Activated CD8-positive, alpha-beta memory T cell treated with anti-CD3 and anti-CD28 coated beads, Interleukin-2, amount 50 U/mL, for 48 hours (primary cell): Measurements from ENCODE around the gene PLCB4.
"Not testable (repeated sequence)": the region's sequence is repeated elsewhere in the genome, so short reads cannot be mapped to it uniquely, and the experiment has no call there.

Experiments used
- DNase-seq: peaks from one replicate; pipeline ENCODE4 v3.0.0-alpha.2; 2020

PLCB4 gene

DNA sequence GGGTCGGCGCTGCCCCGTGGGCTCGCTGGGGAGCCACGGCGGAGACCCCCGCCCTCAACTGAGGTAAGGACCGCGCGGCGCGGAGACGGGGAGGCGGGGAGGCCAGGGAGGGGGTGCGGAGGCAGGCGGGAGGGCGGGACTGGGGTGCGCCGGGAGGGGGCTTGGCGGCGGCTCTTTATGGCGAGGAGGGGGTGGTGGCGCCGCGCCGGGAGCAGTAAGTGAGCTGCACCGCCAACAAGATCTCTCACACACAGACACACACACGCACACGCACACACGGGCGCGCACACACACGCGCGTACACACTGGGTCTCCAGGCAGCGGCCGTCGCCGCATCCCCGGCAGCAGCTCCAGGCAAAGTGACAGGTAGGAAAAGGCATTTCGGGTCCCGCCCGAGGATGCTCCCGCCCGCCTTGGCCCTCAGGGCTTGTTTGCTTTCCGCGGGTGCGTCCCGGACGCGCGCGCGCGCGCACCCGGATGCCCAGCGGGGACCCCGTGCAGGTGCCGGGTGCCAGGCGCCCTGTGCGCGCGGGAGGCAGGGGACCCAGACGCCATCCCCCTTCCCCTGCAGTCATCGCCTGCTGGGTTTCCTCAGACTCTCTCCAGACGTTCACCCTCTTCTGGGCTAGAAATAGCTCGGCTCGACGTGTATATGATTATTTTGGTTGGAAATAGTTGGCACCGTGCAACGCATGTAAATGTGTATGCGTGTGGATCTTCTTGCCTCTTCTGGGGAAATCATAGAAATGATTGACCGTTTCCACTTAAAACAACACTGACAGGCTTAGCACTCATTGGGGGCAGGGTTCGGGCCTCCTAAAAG is at the start of gene PLCB4:
Gene PLCB4, plus strand, starts transcription at position 247 of the 823 bp plus-strand sequence. CDS start 238,728 bp downstream, outside the sequence.
- no peak for DNase-seq

GRCh38 chr20:9019833-9020232 is 49.1 kb upstream of the PLCB4 start:
- DNase-seq = no peak

- no peak for DNase-seq
These were observed 47.7 kb upstream of the PLCB4 start for GRCh38 chr20:9021216-9021615.

DNA sequence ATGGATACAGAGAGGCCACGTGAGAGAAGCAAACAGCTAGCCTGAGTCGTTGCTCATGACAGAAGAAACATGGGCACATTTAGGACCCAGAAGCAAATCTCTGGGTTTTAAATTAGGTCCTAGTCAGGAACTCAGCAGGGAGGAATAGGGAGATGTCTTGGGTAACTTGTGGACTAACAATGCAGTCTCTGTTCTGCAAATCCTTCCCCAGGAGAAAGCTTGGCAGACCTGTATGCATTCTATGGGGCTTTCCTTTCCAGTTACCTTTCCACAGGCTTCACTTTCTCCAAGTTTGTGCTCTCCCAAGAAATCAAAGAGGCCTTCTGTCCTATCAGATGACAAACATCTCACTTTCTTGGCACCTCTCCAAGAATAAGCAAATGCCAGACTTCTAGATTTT is 47.2 kb upstream of the PLCB4 start:
- DNase-seq = no peak

DNA sequence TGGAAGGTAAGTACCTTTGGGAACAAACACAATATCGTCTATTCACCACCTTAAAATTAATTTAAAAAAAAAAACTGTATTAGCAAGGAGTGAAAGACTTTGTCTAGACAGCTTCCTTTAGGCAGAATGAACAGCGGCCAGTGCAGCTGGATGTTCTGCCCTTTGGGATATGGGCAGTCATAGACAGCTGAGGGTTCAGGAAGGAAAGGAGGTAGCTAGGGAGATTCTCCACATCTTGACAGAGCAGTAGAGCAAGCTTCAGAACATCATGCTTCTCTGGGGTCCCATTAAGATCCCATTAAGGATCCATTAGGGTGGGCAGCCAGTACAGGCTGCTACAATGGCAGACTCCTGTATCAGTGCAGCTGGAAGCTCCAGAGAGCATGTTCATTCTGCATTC is 46.5 kb upstream of the PLCB4 start:
- no peak for DNase-seq

GRCh38 chr20:9024606-9025005 is 44.3 kb upstream of the PLCB4 start:
- no peak for DNase-seq

- DNase-seq = no peak
These were observed 43.9 kb upstream of the PLCB4 start for GRCh38 chr20:9025011-9025410.

DNA sequence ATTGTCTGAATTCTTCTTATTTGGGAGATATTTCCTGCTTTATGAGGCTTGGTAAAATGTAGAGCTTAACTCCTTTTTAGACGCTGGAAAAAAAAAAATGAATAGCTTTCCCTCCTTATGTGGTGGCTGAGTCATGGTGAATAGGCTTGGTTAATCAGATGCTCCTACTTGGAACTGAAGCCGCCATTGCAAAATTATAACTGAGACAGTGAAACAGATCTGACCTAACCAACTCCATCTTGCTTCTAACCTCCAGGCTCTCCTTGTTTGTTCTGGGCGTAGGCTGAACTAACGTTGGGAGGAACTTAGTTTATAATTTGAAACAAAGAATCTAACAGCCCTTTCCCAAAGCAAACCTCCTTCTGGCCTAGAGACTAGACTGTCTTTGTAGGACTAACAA is 43.2 kb upstream of the PLCB4 start:
- no peak for DNase-seq

DNA sequence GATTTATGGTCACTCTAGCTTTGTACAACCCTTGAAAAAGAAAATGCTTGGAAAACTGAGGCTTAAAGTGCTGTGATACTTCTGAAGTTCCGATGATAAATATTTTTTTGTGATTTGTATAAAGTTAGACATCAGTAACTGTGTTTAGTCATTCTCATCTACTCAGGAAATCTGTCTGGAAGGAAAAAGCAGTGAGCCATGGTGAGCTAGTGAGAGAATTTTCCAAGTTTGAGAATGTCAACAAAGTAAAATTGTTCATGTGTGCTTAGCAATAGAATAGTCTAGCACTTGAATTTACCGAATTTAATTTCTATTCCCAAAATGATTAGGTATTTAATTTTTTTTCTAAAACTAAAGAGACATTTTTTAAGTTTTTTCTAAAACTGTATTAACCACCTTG is 41.3 kb upstream of the PLCB4 start:
- no peak for DNase-seq

DNA sequence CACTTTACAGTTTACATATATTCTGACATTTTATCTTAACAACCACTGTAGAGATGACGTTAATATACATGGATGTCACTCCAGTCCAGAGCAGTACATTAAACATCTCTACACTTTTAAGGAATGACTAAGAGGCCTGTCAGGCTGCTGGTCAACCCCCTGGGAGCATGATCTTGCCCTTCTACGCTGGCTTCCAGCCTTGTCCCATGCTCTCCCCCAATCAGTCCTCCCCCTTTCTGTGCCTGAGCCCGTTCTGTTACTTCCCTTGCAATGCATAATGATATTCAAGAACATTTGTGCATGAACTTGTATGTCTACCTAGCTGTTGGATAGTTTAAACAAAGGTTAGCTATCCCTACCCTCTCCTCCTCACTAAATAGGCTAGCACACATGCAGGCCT is 40.5 kb upstream of the PLCB4 start:
- no peak for DNase-seq

DNA sequence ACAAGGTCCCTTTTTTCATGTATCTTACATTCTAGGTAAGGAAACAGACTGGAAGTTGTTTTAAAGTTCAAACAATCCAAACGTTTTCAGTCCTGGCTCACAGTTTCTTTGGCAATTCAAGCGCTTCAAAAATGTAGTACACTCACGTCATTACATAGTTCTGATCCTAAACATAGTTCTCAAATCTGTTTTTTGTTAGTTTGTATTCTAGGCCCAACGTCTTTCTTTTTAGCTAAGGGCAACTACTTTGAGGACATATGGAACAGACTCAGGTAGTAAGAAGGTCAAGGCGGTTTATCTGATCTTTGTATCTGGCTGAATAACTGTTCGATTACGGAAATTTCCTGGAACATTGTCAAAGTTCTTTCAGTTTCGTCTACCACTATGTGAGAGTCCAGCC is 36.9 kb upstream of the PLCB4 start:
- no peak for DNase-seq

GRCh38 chr20:9032758-9033157 is 36.1 kb upstream of the PLCB4 start:
- DNase-seq = no peak

DNA sequence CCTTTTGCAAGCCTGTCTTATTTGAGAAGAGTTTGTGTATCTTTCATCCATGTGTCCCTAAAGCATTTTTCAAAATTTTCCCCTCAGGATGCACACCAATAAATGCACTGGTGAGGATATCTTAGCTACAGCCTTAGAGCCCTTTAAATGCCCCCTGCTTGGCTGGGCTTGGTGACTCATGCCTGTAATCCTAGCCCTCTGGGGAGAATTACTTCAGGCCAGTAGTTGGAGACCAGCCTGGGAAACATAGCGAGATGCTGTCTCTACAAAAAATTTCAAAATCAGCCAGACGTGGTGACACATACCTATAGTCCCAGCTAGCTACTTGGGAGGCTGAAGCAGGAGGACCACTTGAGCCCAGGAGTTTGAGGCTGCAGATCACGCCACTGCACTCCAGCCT is 33.8 kb upstream of the PLCB4 start:
- no peak for DNase-seq

GRCh38 chr20:9036593-9036992 is 32.3 kb upstream of the PLCB4 start:
- DNase-seq = no peak

DNA sequence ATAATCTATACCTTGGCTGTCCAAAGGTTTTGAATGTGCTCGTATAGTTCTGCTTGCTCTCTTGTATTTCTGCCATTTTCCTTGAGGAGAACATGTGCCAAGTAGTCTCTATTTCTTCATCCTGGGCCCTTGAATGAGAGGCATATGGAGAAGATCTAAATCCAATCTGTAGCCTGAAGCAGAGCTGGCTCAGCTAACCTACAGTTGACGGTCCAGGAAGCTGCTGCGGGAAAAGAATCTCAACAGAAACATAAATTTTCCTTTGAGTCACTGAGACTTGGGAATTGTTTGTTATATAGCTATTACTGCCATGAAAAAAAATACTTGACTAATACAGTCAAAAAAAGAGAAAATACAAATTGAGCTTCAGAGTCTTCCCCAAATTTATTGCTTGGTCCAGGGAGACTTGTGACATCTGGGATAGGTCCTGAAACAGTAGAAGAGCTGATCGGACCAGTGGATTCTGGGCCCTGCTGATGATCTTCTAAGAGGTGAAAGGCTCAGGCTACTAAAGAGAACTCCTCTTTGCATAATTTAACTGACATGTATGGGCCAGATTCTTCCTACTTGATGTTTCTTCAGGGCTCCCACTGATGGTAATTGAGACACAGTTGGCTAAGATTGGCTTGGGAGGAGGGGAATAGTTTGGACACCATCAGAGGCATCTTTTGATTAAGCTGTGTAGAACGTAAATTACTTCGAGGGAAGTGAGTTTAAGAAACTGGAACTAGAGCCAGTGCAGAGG is 29.9 kb upstream of the PLCB4 start:
- no peak for DNase-seq

DNA sequence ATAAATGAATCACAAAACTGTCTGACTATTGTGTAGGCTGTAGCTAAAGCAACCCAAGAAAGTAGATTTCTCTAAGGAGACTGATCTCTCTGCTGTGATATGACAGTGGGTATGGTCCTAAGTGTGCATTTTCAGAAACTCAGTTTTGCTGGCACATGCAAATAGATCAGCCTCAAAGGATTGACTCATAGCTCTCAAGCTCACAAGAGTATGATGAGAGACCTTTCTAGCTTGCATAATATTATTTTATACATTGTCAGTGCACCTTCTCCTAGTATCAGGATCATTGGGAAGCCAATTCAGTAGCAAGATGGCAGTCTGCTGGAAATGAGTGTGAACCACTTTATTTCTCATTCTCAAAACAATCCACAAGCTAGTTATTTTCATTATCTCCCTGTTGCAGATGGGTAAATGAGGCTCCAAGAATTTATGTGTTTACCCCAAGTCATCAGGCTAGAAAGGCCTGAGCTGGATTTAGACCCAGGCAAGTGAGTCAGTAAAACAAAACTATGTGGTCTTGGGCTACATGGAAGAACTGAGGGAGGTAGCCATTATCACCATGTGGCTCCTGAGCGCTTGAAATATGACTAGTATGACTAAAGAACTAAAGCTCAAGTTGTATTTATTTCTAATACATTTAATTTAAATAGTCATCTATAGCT is 27.9 kb upstream of the PLCB4 start:
- no peak for DNase-seq

DNA sequence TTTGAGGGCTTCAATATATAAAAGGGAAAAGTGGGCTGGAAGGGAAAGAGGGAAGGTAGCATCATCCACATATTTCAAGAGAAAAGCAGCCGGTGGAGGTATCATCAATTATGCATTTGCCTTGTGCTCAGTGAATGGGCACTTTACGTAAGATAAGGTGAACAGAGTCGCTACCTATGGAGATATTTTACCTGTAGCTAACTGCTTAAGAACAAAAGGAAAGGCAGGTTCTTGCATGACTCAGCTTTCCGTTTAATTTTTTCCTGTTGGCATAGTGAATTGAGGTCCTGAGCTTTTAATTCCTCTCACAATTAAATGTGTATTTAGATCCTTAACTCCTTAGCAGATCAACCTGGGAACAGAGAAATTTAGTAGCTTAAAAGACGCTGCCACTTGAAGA is 25.5 kb upstream of the PLCB4 start:
- DNase-seq = no peak

GRCh38 chr20:9047928-9048327 is 21.0 kb upstream of the PLCB4 start:
- not testable (repeated sequence) for DNase-seq

DNA sequence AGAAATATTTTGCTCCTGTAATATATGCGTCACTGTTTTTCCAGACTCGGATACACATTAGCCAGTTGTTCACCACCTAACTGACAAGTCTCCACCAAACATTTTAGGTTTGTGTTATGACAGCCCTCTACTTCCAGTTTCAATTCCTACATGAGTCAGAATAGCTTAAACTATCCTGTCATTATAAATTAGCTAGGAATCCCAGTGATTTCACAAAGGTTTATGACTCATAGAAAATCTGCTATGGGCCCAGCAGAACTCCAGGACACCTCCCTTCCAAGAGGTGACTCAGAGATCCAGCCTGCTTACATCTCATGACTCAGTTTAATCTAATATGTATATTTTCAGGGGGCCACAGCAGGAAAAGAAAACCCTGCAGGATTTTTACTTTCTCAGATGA is 17.4 kb upstream of the PLCB4 start:
- DNase-seq = no peak

DNA sequence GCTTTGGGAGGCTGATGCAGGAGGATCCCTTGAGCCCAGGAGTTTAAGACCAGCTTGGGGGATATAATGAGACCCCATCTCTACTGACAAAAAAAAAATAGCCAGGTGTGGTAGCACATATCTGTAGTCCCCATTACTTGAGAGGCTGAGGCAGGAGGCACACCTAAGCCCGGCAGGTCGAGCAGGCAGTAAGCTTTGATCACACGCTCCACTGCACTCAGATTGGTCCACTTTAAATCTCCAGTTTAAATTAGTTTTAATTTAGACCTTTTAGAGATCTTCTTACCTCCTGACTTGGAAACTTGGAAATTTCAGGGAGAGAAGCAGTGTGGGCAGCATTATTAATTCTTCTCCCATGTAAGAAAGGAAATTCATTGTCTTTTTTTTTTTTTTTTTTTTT is 16.8 kb upstream of the PLCB4 start:
- no peak for DNase-seq

DNA sequence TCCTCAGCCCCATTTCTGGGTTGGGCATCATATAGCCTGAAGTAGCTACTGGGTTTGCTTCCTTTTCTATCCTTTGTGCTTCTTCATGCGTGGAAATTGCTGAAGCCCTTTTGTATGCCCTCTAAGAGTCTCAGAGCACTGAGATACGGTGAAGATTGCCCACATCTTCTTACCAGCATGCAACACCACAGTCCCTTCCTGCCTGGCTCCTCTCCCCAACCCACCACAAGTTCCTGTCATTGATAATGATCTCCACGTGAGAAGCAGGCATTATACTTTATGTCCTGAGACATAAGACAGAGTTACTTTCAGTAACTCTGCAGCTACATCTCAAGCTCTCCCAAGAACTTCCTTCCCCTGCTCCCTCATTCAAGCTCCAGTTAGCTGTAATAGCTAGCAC is 15.8 kb upstream of the PLCB4 start:
- no peak for DNase-seq

GRCh38 chr20:9054176-9054575 is 14.7 kb upstream of the PLCB4 start:
- no peak for DNase-seq

GRCh38 chr20:9059931-9060330 is 9.0 kb upstream of the PLCB4 start:
- DNase-seq = no peak

GRCh38 chr20:9061434-9061833 is 7.5 kb upstream of the PLCB4 start:
- no peak for DNase-seq
